ENCODE results near the gene ZRSR2.
A peak's percentile ranks its signal among the peaks of the same experiment; 100 is the strongest.

The ZRSR2 gene

GRCh38 chrX:15841853-15842516, 51.7 kb downstream of the ZRSR2 start:
- Histone ChIP-seq H3K27me3 (ENCODE audit: insufficient read depth, low read length) (no peaks in the 10 kb centered on the region), H2AFZ (ENCODE audit: low read depth, low read length) (no peak overlapping the region), H3K4me3 (ENCODE audit: low read length) (no peak overlapping the region), H3K36me3 (ENCODE audit: insufficient read depth, low read length) (peaks cover 82% of the 10 kb centered on the region), H3K9me3 (ENCODE audit: low read length) (peaks cover 5% of the 10 kb centered on the region), H3K4me1 (ENCODE audit: insufficient read depth, low read length) (peaks cover 7% of the 10 kb centered on the region)

DNA sequence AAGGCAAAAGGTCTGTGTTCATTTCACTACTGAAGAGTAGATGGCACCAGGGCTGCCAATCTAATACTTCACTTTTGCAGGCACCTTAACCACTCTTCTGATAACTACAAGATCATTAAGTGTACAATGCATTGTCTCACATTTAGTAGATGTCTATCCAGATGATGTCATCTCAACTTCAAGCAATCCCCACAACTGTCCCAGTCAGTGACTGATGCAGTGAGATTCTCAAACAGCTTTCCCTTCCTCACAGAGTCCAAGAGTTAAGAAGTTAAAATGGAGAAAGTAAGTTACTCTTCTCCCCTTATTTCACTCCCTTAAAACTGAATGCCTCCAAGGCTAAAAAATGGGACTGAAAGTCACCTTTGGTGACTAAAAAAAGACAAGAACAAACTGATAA, 53.7 kb downstream of the ZRSR2 start:
- peaks cover 88% of the 10 kb centered on the region for H3K36me3 ChIP-seq (ENCODE audit: insufficient read depth, low read length)
- H3K27me3 ChIP-seq (ENCODE audit: insufficient read depth, low read length) = no peaks in the 10 kb centered on the region
- peaks cover 5% of the 10 kb centered on the region for H3K9me3 ChIP-seq (ENCODE audit: low read length)
- peaks cover 27% of the 10 kb centered on the region for H3K4me1 ChIP-seq (ENCODE audit: insufficient read depth, low read length)
- H2AFZ ChIP-seq (ENCODE audit: low read depth, low read length) = no peak overlapping the region
- H3K4me3 ChIP-seq (ENCODE audit: low read length) = no peak overlapping the region

GRCh38 chrX:15848576-15848975, 58.3 kb downstream of the ZRSR2 start:
- peaks cover 80% of the 10 kb centered on the region for H3K36me3 ChIP-seq (ENCODE audit: insufficient read depth, low read length)
- H3K4me1 ChIP-seq (ENCODE audit: insufficient read depth, low read length) = peaks cover 66% of the 10 kb centered on the region
- no peaks in the 10 kb centered on the region for H3K27me3 ChIP-seq (ENCODE audit: insufficient read depth, low read length)
- H3K4me3 ChIP-seq (ENCODE audit: low read length) = no peak overlapping the region
- no peaks in the 10 kb centered on the region for H3K9me3 ChIP-seq (ENCODE audit: low read length)
- no peak overlapping the region for H2AFZ ChIP-seq (ENCODE audit: low read depth, low read length)

DNA sequence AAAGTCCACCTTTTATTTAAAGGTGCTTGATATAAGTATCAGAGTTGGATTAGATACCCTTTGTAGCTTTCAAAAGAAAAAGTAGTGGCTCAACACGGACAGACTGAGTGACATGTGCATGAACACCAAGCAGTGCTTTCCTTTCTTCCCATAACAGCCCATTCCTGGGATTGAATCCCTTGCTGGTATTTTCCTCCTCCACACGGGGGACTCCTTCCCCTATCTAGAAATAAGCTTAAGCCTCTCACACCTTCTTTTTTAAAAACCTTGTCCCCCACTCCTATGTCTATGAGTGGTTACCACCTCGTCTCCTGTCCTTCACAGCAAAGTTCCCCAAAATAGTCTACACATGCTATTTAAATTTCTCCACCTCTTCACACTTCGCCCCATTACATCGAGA, 59.3 kb downstream of the ZRSR2 start:
- Histone ChIP-seq H3K36me3 (ENCODE audit: insufficient read depth, low read length) (peaks cover 70% of the 10 kb centered on the region), H3K4me3 (ENCODE audit: low read length) (no peak overlapping the region)

GRCh38 chrX:15853586-15854079, 63.3 kb downstream of the ZRSR2 start:
- H3K9me3 ChIP-seq (ENCODE audit: low read length) = no peaks in the 10 kb centered on the region
- H3K4me3 ChIP-seq (ENCODE audit: low read length) = peak overlapping the region; percentile 98
- peaks cover 66% of the 10 kb centered on the region for H3K4me1 ChIP-seq (ENCODE audit: insufficient read depth, low read length)
- H3K27me3 ChIP-seq (ENCODE audit: insufficient read depth, low read length) = no peaks in the 10 kb centered on the region
- H3K36me3 ChIP-seq (ENCODE audit: insufficient read depth, low read length) = peaks cover 30% of the 10 kb centered on the region
- no peak overlapping the region for H2AFZ ChIP-seq (ENCODE audit: low read depth, low read length)

More for the DNA sequence above, 59.3 kb downstream of the ZRSR2 start:
- no peak overlapping the region for H2AFZ ChIP-seq (ENCODE audit: low read depth, low read length)
- H3K4me1 ChIP-seq (ENCODE audit: insufficient read depth, low read length) = peaks cover 68% of the 10 kb centered on the region
- no peaks in the 10 kb centered on the region for H3K9me3 ChIP-seq (ENCODE audit: low read length)
- no peaks in the 10 kb centered on the region for H3K27me3 ChIP-seq (ENCODE audit: insufficient read depth, low read length)

GRCh38 chrX:15854080-15854655, 63.9 kb downstream of the ZRSR2 start:
- no peaks in the 10 kb centered on the region for H3K27me3 ChIP-seq (ENCODE audit: insufficient read depth, low read length)
- no peaks in the 10 kb centered on the region for H3K9me3 ChIP-seq (ENCODE audit: low read length)
- H3K4me1 ChIP-seq (ENCODE audit: insufficient read depth, low read length) = peaks cover 61% of the 10 kb centered on the region
- peak overlapping the region; percentile 98 for H3K4me3 ChIP-seq (ENCODE audit: low read length)
- H2AFZ ChIP-seq (ENCODE audit: low read depth, low read length) = peak overlapping the region; percentile 43
- H3K36me3 ChIP-seq (ENCODE audit: insufficient read depth, low read length) = peaks cover 29% of the 10 kb centered on the region

DNA sequence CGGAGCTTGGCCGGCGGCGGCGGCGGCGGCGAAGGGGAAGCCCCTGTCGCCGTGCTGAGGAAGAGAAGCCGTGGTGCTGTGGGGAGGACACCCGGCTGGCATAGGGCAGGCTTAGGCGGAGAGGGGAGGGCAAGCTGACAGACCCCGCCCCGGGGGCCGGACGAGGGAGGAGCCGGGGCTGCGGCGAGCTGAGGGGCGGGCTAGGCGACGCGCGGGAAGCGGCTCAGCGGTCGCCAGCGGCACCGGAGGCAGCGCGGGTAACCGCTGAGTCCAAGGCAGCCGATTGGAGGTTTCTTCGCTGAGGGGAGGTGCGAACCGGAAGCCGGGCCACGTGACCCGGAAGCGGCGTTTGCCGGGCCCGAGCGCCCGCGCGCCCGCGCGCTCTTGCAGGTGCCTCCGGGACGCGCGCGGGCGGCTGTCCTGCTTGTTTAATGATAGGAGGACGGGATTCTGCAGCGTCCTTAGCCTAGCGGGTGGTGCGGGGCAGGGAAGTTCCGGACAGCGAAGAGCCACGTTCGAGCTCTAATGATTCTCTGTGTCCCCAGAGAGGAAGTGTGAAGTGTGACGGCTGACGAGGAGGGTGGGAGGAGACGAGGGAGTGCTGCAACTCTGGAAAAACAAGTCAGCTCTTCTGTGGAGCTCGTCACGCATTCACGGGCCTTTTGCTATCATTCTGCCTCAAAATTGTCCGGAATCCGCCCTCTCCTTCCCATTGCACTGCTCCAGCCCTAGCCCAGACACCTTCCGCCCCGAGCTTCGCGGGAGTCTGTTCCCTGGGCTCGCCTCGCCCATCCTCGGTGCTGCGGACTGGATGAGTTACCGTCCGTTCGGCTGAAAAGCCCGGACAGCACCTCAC, 64.7 kb downstream of the ZRSR2 start, which contains the start of gene AP1S2:
TSS of gene AP1S2 (minus strand) at position 102 of the 856 bp plus-strand sequence. CDS start 2,289 bp downstream, outside the sequence.
- peaks cover 21% of the 10 kb centered on the region for H3K36me3 ChIP-seq (ENCODE audit: insufficient read depth, low read length)
- no peaks in the 10 kb centered on the region for H3K27me3 ChIP-seq (ENCODE audit: insufficient read depth, low read length)
- peak within 1 kb of the TSS; percentile 98 for H3K4me3 ChIP-seq (ENCODE audit: low read length)
- no peaks in the 10 kb centered on the region for H3K9me3 ChIP-seq (ENCODE audit: low read length)
- peaks cover 53% of the 10 kb centered on the region for H3K4me1 ChIP-seq (ENCODE audit: insufficient read depth, low read length)
- peak within 1 kb of the TSS; percentile 50 for H2AFZ ChIP-seq (ENCODE audit: low read depth, low read length)

DNA sequence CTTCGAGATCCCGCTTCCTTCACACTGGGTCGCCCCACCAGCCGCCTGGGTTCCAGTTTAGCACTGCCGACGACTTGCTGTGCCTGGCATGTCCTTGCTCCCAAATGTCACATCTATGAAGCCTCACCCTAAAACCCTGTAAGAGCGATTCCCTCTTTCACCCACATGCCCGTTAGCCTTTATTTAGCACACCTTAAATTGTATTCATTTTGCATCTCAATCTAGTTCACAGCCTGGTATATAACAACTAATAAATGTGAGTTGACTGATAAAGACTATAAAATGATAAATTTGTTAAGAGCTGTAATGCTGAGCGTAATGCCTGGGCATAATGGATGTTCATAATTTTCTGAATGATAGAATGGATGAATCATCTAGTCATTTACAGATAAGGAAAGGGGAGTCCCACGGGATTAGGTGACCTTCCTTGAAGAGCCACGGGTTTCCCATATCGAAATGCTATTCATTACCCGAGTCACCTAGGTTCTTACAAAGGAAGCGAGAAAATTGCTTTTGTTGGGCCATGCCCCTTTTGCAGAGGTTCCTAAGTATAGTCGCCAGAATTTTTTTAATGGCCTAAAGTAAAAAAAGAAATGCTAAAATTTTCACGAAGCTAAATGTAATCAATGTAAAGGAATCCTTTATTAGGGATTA, 65.4 kb downstream of the ZRSR2 start:
- Histone ChIP-seq H3K9me3 (ENCODE audit: low read length) (no peaks in the 10 kb centered on the region), H2AFZ (ENCODE audit: low read depth, low read length) (peak overlapping the region; percentile 50), H3K27me3 (ENCODE audit: insufficient read depth, low read length) (no peaks in the 10 kb centered on the region), H3K36me3 (ENCODE audit: insufficient read depth, low read length) (peaks cover 13% of the 10 kb centered on the region), H3K4me3 (ENCODE audit: low read length) (peak overlapping the region; percentile 98), H3K4me1 (ENCODE audit: insufficient read depth, low read length) (peaks cover 46% of the 10 kb centered on the region)

DNA sequence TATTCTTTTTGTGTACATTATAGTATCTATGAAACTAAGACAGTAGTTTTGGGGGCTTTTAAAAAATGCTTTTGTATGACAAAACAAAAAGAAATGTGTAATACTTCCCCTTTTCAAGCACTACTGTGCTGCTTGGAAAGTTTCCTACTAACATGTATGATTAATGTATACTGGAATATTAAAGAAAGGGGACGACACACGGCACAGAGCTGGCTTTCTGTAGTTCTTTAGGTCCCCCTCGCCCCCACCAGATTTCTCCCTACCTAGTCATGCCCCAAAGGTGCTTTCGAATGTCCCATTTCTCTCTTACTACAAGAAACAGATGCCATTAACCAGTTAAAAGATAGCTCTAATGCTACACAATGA, 65.9 kb downstream of the ZRSR2 start:
- peak overlapping the region; percentile 98 for H3K4me3 ChIP-seq (ENCODE audit: low read length)

GRCh38 chrX:15856636-15857035, 66.4 kb downstream of the ZRSR2 start:
- Histone ChIP-seq H3K36me3 (ENCODE audit: insufficient read depth, low read length) (peaks cover 4% of the 10 kb centered on the region), H2AFZ (ENCODE audit: low read depth, low read length) (peak overlapping the region; percentile 44), H3K9me3 (ENCODE audit: low read length) (no peaks in the 10 kb centered on the region), H3K27me3 (ENCODE audit: insufficient read depth, low read length) (no peaks in the 10 kb centered on the region), H3K4me1 (ENCODE audit: insufficient read depth, low read length) (peaks cover 41% of the 10 kb centered on the region), H3K4me3 (ENCODE audit: low read length) (peak overlapping the region; percentile 98)

More for the DNA sequence above, 65.9 kb downstream of the ZRSR2 start:
- no peaks in the 10 kb centered on the region for H3K27me3 ChIP-seq (ENCODE audit: insufficient read depth, low read length)
- no peaks in the 10 kb centered on the region for H3K9me3 ChIP-seq (ENCODE audit: low read length)
- peaks cover 40% of the 10 kb centered on the region for H3K4me1 ChIP-seq (ENCODE audit: insufficient read depth, low read length)
- peak overlapping the region; percentile 44 for H2AFZ ChIP-seq (ENCODE audit: low read depth, low read length)
- H3K36me3 ChIP-seq (ENCODE audit: insufficient read depth, low read length) = peaks cover 8% of the 10 kb centered on the region

GRCh38 chrX:15858051-15858450, 67.8 kb downstream of the ZRSR2 start:
- Histone ChIP-seq H2AFZ (ENCODE audit: low read depth, low read length) (no peak overlapping the region), H3K36me3 (ENCODE audit: insufficient read depth, low read length) (no peaks in the 10 kb centered on the region), H3K27me3 (ENCODE audit: insufficient read depth, low read length) (no peaks in the 10 kb centered on the region), H3K4me1 (ENCODE audit: insufficient read depth, low read length) (peaks cover 30% of the 10 kb centered on the region), H3K4me3 (ENCODE audit: low read length) (no peak overlapping the region), H3K9me3 (ENCODE audit: low read length) (no peaks in the 10 kb centered on the region)

- Histone ChIP-seq H3K9me3 (ENCODE audit: low read length) (no peaks in the 10 kb centered on the region), H3K4me3 (ENCODE audit: low read length) (no peak overlapping the region), H3K27me3 (ENCODE audit: insufficient read depth, low read length) (no peaks in the 10 kb centered on the region), H2AFZ (ENCODE audit: low read depth, low read length) (no peak overlapping the region), H3K4me1 (ENCODE audit: insufficient read depth, low read length) (peaks cover 35% of the 10 kb centered on the region), H3K36me3 (ENCODE audit: insufficient read depth, low read length) (no peaks in the 10 kb centered on the region)
These were observed 70.6 kb downstream of the ZRSR2 start for GRCh38 chrX:15860921-15861320.
